GM12878 (cell line): ENCODE data around the gene FAM156B. TPM values are rescaled to one million over a fixed set of nuclear protein-coding genes. Genes with fewer than 3 reads are reported as not detected.
"Not testable (repeated sequence)": the region's sequence is repeated elsewhere in the genome, so short reads cannot be mapped to it uniquely, and the experiment has no call there.

Experiments used
- ATAC-seq: fragments of 200-7000 bp; cut with Tn5 transposase; 3 replicates; pipeline ENCODE4 v1.9.1; 2020; ENCODE audit warnings: mild to moderate bottlenecking, moderate library complexity
- BruUV-seq: library from RNA; stranded (reverse); fragments of 400-500 nt; replicated peaks from 2 replicates; lab custom pipeline; 2021; lab: Mats Ljungman, UMichigan
- CTCF ChIA-PET: fragments of 300-600 bp; sonication (Branson Sonifier 250); formaldehyde crosslinking; extraction: SDS; loops from one replicate; lab custom pipeline; 2021; ENCODE audit warnings: inconsistent platforms; lab: Yijun Ruan, JAX
- POLR2A ChIA-PET: fragments of 350-600 bp; formaldehyde crosslinking; extraction: SDS; loops from one replicate; lab custom pipeline; 2021; ENCODE audit warnings: inconsistent platforms; lab: Charles Lee
- RAD21 ChIA-PET: fragments of 300-600 bp; sonication (Branson Sonifier 250); formaldehyde crosslinking; loops from one replicate; lab custom pipeline; 2023; ENCODE audit warnings: antibody characterized with exemption; ENCODE audit not compliant: unreplicated experiment; lab: Charles Lee
- SMC1A ChIA-PET: fragments of 300-600 bp; sonication (Branson Sonifier 250); formaldehyde crosslinking; loops from one replicate; lab custom pipeline; 2023; ENCODE audit not compliant: unreplicated experiment, uncharacterized antibody; lab: Charles Lee
- DNase-seq: peaks from one replicate; pipeline ENCODE4 v3.0.0-alpha.2; 2011; ENCODE audit warnings: low read depth, low spot score
- FAIRE-seq: peaks from 3 replicates; lab custom pipeline; 2011; peaks lifted over from hg19 to GRCh38; lab: Jason Lieb, UNC
- H2AFZ ChIP-seq: 2 replicates; pipeline ENCODE4 v1.6.0; 2011; ENCODE audit warnings: low read depth, low read length, control low read depth; ENCODE audit not compliant: control insufficient read depth
- H3K27ac ChIP-seq: 2 replicates; pipeline ENCODE4 v1.5.1; 2011; ENCODE audit warnings: control low read depth; ENCODE audit not compliant: control insufficient read depth, insufficient read depth
- H3K27me3 ChIP-seq, 2 experiments: replicated peaks in 1 of 2; 2 replicates each; pipeline versions ENCODE4 v1.6.0 to v1.6.1; 2011; ENCODE audit warnings: low read length in 1 of 2; ENCODE audit not compliant: control insufficient read depth in 2 of 2, insufficient read depth in 2 of 2
- H3K36me3 ChIP-seq, 2 experiments: 2 replicates each; pipeline ENCODE4 v1.5.1; 2011; ENCODE audit warnings: low read length in 1 of 2; ENCODE audit not compliant: control insufficient read depth in 2 of 2, insufficient read depth in 2 of 2
- H3K4me1 ChIP-seq: 2 replicates; pipeline ENCODE4 v1.6.1; 2011; ENCODE audit warnings: mild to moderate bottlenecking, low read length, moderate library complexity, mixed read lengths; ENCODE audit not compliant: control insufficient read depth, insufficient read depth
- H3K4me2 ChIP-seq: 2 replicates; pipeline ENCODE4 v1.6.0; 2011; ENCODE audit warnings: control low read depth; ENCODE audit not compliant: control insufficient read depth, insufficient read depth
- H3K4me3 ChIP-seq: fragments of 200-600 bp; sonication (generic); 2 replicates; pipeline ENCODE4 v1.5.1; 2016
- H3K79me2 ChIP-seq: 2 replicates; pipeline ENCODE4 v1.6.0; 2011; ENCODE audit warnings: low read length; ENCODE audit not compliant: control insufficient read depth, insufficient read depth
- H3K9ac ChIP-seq: 2 replicates; pipeline ENCODE4 v1.8.0; 2011; ENCODE audit warnings: low read length, control low read depth, mixed read lengths; ENCODE audit not compliant: control insufficient read depth, insufficient read depth
- H3K9me3 ChIP-seq: replicated peaks from 3 replicates; pipeline ENCODE4 v1.5.1; 2011; ENCODE audit warnings: mild to moderate bottlenecking, low read length; ENCODE audit not compliant: control insufficient read depth, insufficient read depth
- H4K20me1 ChIP-seq: 2 replicates; pipeline ENCODE4 v1.6.0; 2011; ENCODE audit not compliant: control insufficient read depth, insufficient read depth
- WGBS: methylation state at CpG from one replicate; pipeline ENCODE4 v1.1.6; 2016; ENCODE audit warnings: low lambda C conversion rate; ENCODE audit not compliant: insufficient replicate concordance, insufficient coverage; ENCODE audit errors: missing lambda C conversion rate; 5-methylcytosine and 5-hydroxymethylcytosine counted together
- in situ Hi-C: fragments of 300-500 bp; cut with MboI; formaldehyde crosslinking; loops from 9 replicates; pipeline ENCODE4 v1.14.3; 2018; ENCODE audit warnings: mixed read lengths
- intact Hi-C: fragments of 100-400 bp; cut with micrococcal nuclease; formaldehyde crosslinking; loops from one replicate; pipeline ENCODE4 v1.14.2; 2022; ENCODE audit not compliant: unreplicated experiment
- polyA plus RNA-seq, 11 experiments: library from polyadenylated mRNA; depleted of rRNA in 4 of 11; unstranded in 6 of 11; stranded (reverse) in 5 of 11; fragments of >200 nt; fragmentation: Nextera tagmentation in 4 of 11; fragmentation: Illumina TruSeq in 1 of 11; extraction: Ambion mirVana in 4 of 11; extraction: Trizol in 1 of 11; gene quantifications; 1 replicate in 1 of 11; 2 replicates in 10 of 11; pipeline versions ENCODE4 v1.2.1 to v1.2.3, GENCODE V29; 2011 to 2016; ENCODE audit warnings: inconsistent platforms in 2 of 11, missing spikeins in 2 of 11, low read depth in 1 of 11
- total RNA-seq, 4 experiments: library from RNA; depleted of rRNA in 3 of 4; stranded (reverse); fragments of >200 nt in 3 of 4; fragmentation: Illumina TruSeq in 1 of 4; extraction: Trizol in 1 of 4; gene quantifications; 2 replicates each; pipeline versions ENCODE4 v1.2.1 to v1.2.3, GENCODE V29; 2013 to 2021

The FAM156B gene
- total and polyA plus RNA-seq, 10 of the 15 experiments (the other 5 are each of a cell fraction or from before 2014, with no cell fraction given), result 0.53 to 27.9 (median 16.8) TPM

DNA sequence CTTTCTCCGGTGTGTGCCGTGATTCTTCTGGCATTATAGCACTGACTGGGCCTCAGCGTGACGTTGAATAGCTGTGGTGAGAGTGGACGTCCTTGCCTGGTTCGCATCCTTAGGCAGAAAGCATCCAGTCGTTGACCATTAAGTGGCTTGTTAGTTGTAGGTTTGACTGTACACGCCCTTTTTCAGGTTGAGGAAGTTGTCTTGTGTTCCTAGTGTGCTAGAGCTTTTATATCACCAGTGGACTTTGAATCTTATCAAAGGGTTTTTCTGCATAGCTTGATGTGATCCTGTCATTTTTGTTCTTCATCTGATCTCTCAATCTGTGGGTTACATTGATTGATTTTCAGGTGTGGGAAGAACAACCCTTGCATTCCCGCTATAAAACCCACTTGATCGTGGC, 8.4 kb downstream of the FAM156B start:
- H3K27ac ChIP-seq, H3K4me2 ChIP-seq, H3K4me3 ChIP-seq, CTCF ChIA-PET, H4K20me1 ChIP-seq, ATAC-seq, intact Hi-C loops, H3K4me1 ChIP-seq, H3K27me3 ChIP-seq, POLR2A ChIA-PET, BruUV-seq, H3K36me3 ChIP-seq, H3K79me2 ChIP-seq, DNase-seq, H3K9me3 ChIP-seq, FAIRE-seq, SMC1A ChIA-PET, in situ Hi-C loops, RAD21 ChIA-PET, H2AFZ ChIP-seq, H3K9ac ChIP-seq: not testable (repeated sequence)
- no CpG with 5 or more reads among the region's 10 CpGs for WGBS

DNA sequence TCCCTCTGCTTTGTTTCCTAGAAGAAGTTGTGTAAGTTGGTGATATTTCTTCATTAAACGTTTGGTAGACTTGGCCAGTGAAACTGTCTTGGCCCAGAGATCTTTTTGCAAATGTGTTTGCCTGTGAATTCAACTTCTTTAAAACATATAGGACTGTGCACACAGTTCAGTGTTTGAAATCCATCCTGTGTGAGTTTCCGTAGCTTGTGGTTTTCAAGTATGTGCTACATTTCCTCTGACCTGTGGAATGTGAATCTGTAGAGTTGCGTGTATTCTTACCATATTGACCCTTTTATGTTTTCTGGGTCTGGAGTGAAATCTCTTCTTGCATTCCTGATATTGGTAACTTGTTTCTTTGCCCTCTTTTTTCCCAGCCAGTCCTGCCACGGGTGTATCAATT, 8.9 kb downstream of the FAM156B start:
- H3K79me2 ChIP-seq, H3K9me3 ChIP-seq, H3K4me1 ChIP-seq, DNase-seq, SMC1A ChIA-PET, intact Hi-C loops, H2AFZ ChIP-seq, H3K36me3 ChIP-seq, RAD21 ChIA-PET, H3K9ac ChIP-seq, BruUV-seq, ATAC-seq, H3K4me2 ChIP-seq, CTCF ChIA-PET, H3K27me3 ChIP-seq, H3K4me3 ChIP-seq, H4K20me1 ChIP-seq, H3K27ac ChIP-seq, POLR2A ChIA-PET, in situ Hi-C loops, FAIRE-seq: not testable (repeated sequence)
- WGBS, result no CpG with 5 or more reads among the region's 4 CpGs

DNA sequence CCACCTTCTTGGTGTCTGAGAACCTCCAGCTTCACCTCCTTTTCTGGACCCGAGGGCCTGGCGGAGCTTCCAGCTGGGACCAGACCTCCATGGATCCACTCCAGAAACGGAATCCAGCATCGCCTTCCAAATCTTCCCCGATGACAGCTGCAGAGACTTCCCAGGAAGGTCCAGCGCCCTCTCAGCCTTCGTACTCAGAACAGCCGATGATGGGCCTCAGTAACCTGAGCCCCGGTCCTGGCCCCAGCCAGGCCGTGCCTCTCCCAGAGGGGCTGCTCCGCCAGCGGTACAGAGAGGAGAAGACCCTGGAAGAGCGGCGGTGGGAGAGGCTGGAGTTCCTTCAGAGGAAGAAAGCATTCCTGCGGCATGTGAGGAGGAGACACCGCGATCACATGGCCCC, 10.0 kb downstream of the FAM156B start:
- H3K79me2 ChIP-seq, H3K27ac ChIP-seq, H3K4me1 ChIP-seq, H3K36me3 ChIP-seq, H3K4me2 ChIP-seq, H3K27me3 ChIP-seq, ATAC-seq, DNase-seq, POLR2A ChIA-PET, H4K20me1 ChIP-seq, H3K4me3 ChIP-seq, FAIRE-seq, RAD21 ChIA-PET, BruUV-seq, H3K9ac ChIP-seq, SMC1A ChIA-PET, intact Hi-C loops, CTCF ChIA-PET, H2AFZ ChIP-seq, H3K9me3 ChIP-seq, in situ Hi-C loops: not testable (repeated sequence)
- WGBS, result no CpG with 5 or more reads among the region's 17 CpGs

DNA sequence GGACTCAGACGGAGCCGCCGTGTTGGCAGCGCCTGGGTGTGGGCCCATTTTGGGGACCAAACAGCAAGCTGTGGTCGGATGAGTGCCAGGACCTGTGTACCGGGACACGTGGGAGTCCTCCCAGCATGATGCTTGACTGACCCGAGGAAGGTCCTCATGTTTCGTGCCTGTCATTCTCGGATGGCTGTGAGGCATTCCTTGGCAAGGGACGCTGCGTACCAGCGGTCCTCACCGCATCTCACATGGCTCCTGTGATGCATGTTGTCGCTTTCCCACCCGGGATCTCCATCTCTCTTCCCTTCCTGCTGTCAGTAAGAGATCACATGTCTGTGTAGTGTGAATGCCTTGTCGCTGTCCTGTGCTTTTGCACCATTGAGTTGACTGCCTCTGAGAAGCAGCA, 10.8 kb downstream of the FAM156B start:
- ATAC-seq, H3K4me2 ChIP-seq, BruUV-seq, H3K36me3 ChIP-seq, in situ Hi-C loops, CTCF ChIA-PET, H3K27ac ChIP-seq, H2AFZ ChIP-seq, H3K9me3 ChIP-seq, H3K4me3 ChIP-seq, H3K79me2 ChIP-seq, H4K20me1 ChIP-seq, RAD21 ChIA-PET, DNase-seq, H3K9ac ChIP-seq, FAIRE-seq, SMC1A ChIA-PET, POLR2A ChIA-PET, intact Hi-C loops, H3K4me1 ChIP-seq, H3K27me3 ChIP-seq: not testable (repeated sequence)
- WGBS, result no CpG with 5 or more reads among the region's 17 CpGs
